Measurements from ENCODE around the gene DCST2.

The DCST2 gene

DNA sequence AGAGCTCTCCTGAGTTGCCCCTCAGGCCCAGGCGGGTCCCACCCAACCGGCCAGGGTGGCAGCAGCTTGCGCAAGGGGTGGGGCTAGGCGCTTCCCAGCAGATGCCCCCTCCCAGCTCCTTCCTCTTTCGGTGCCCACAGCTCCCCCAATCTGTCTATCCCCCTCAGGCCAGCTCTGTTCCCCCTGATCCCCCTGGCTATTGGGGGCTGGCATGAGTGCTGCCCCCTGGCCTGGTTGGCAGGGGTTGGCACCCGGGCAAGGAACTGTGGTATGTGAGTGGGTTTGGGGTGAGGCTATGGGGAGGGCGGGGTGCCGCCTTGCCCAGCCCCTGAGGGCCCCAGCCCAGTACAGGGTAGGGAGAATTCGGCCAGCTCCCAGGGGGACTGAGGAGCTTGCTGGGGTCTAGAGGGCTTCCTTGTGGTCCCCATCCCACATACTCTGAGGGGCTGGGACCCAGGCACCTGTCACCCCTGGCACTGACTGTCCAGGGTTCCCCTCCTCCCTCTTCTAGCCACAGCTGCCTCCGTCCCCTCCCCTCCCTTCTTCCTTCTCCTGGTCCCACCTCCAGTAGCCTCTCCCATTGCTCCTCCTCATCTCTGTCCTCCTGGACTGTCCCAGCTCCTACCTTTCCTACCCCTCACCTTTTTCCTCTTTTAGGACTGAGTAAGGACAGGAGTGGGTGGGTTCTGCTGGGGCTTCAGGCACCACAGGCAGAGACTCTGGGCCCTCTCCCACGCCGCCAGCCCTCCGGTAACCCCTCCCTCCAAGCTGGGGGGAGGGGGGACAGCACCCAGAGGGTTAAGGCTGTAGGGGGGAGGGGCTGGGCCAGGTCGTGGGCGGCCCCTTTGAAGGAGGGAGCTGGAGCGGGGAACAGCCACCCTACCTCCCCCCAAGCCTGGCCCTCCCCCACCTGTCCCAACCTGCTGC is 25.3 kb downstream of the DCST2 start:
- no peak for DNase-seq

- DNase-seq = no peak
Observed at GRCh38 chr1:155007251-155007828, 26.2 kb downstream of the DCST2 start.

DNA sequence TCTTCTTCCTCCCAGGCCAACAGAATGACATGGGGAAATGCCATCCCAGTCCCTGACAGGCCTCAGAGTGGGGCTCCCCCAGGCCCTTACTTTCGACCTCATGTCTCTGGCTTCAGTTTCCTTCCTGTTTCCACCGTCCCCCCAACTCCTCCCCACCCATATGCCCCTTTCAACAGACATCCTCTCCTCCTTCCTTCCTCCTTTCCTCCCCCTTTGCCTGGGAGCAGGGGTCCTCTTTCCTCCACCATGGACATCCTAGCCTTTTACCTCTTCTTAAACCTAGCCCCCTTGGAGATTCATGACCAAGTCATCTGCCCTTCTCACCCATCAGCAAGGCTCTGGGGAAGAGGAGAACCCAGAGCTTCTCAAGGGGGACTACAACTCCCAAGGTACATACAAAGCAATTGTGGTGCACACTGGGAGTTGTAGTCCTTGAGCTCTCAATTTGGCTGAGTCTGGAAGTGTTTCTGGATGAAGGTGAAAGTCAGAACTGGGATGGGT is 26.9 kb downstream of the DCST2 start:
- DNase-seq = no peak

- no peak for DNase-seq
Observed at GRCh38 chr1:155005076-155006011, 28.2 kb downstream of the DCST2 start.

DNA sequence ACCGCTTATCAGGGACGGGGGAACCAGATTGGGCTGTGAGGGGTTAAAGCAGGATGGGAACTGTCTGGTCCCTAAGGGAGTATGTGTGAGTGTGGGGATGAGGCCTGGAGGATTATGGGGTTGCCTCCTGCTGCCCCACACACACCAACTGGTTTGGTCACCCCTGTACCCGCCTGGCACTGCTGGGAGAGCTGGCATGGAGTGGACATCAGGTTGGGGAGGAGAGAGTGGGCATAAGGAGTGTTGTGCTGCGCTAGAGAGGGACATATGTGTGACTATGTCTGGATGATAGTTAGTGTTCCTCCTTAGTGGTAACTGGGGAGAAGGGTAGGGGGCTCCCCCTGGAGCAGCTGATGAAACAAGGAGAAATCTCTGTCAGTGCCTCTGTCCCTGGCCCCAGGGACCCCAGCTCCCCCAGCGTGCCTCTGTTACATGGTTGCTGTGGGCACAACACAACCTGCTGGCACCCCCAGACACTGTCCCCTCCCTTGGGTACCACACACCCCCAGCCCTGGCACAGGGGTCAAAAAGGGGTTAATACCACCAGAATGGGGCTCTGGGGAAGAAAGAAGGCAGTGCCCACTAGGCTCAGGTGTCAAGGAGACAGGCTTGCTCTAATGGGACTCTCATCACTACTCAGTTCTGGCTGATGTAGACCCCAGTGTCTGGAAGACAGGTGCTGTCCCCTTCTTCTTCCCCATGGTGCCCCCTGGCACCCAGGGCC is 29.1 kb downstream of the DCST2 start:
- no peak for DNase-seq

DNA sequence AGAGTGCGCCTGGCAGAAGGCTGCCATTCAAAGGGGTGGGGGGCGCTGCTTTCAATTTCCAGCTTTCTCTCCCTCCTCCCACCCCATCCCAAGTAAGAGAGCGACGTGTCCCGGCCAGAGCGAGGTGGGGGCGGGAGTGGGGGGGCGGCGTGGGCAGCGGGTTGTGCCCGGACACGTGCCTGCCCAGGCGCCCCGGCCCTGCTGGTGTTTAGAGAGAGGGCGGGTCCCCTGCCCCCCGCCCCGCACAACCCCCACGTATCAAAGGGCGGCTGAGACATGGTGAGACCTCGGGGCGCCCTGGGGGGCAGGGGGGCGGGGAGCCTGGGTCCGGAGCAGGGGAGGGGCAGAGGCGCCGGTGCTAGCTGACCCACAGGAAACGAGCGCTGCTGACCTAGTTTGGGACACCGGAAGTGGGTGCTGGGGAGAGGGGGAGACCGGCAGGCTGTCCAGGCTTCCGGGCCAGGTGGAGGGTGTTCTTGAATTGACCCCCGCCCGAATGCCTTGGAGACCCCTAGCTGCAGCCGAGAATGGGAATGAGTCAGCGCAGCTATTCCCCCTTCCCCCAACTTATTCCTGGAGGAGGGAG is 29.7 kb downstream of the DCST2 start:
- DNase-seq = no peak

- DNase-seq = no peak
Observed at GRCh38 chr1:155003227-155003765, 30.3 kb downstream of the DCST2 start.

DNA sequence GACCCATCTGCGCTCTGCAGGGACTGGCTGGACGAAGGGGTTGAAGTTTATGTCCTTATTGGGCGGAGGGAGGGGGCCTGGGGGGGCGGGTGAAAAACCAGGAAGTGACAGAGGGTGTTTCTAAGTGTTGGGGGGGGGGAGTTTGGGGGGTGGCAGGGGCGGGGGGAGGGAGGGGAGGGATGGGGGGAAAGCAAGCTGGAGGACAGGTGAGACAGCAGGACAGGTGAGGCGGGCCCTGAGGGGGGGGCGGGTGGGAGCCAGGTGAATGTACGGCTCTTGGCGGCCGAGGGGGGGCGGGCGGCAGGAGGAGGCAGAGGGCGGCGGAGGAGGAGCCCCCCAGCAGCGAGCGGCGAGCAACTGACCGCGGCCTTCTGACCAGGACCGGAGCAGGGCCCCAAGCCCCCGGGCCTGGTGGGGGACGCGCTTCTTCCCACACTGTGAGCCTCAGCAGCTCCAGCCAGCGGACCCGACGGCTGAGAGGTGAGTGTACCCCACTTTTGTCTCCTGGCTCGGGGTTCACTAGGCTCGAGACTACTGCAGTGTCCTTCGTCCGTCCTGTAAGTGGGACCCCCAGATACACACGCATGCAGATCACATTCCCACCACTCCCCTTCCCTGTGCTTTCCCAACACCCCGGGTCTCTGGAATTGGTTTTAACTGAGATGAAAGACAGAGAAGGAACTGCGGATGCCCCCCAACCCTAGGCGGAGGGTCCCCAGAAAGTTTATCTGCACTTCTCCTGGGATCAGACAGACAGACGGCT is 30.9 kb downstream of the DCST2 start, which contains the start of gene ZBTB7B:
Gene ZBTB7B, plus strand, starts transcription at position 339 of the 763 bp plus-strand sequence. CDS start 11,859 bp downstream, outside the sequence.
- DNase-seq = no peak

GRCh38 chr1:155001675-155002463 is 31.7 kb downstream of the DCST2 start:
- peak; percentile 91 for DNase-seq

- no peak for DNase-seq
Observed at GRCh38 chr1:155001425-155001674, 32.2 kb downstream of the DCST2 start.

DNA sequence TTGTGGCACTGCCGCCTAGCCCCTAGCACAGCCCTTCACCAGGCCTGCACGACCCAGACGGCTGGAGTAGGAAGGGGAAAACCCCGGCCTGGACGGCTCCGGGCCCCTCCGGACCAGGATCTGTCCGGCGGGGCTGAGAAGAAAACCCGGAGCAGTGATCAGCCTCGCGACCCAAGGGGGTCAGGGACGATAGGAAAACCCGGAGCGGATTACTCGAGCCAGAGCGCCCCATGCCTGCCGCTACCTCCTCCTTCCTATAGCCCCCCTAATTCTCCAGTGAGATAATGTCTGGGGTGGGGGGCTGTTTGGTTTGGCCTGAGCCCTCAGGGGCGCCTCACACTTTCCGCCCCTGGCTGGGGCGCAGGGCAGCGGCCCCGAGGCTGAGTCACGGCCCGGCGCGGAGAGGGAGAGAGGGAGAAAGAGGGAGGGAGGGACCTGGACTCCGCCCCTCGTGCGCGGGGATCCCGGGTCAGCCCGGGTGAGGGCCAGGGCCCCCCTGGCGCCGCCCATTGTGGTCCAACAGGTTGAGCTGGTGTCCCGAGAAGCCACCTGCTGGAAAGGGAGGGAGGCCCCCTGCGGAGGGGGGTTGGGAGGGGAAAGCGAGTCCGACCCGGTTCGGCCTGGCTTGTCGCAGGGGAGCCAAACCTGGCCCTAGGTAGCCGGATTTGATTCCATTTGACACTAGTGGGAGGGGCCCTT is 32.7 kb downstream of the DCST2 start:
- peak; percentile 85 for DNase-seq

- DNase-seq = no peak
Observed at GRCh38 chr1:155000411-155000725, 33.2 kb downstream of the DCST2 start.

- DNase-seq = no peak
Observed at GRCh38 chr1:154999571-155000410, 33.8 kb downstream of the DCST2 start.

DNA sequence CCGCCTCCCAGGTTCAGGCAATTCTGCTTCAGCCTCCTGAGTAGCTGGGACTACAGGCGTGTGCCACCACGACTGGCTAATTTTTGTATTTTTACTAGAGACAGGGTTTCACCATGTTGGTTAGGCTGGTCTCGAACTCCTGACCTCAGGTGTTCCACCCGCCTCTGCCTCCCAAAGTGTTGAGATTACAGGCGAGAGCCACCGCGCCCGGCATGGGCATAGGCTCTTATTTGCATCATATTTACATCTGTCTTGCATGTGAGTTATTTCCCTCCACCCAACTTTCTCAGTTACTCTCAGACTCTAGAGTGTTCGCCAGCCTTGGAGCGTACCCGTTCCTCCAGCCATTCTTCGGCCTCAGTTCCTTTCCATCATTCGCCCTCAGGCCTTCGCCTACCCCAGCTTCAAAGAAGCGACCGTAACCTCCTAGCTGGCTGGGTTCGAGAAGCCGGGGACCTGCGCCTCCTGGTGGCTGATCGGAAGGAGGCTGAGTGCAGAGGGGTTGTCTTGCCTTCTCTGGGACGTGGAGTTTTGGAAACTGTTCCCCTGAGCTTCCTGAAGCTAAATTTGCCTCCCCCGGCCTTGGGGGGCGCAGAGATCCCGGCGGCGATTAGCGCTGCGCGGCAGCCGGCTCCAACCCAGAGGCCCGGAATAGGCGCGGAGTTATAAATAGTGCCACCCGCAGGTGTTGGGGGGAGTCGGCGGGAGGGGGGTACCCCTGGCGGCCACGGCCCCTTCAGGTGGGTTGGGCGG is 34.6 kb downstream of the DCST2 start:
- peak; percentile 34 for DNase-seq

- DNase-seq = no peak
Observed at GRCh38 chr1:154998201-154998780, 35.3 kb downstream of the DCST2 start.

GRCh38 chr1:154996966-154997701 is 36.4 kb downstream of the DCST2 start:
- no peak for DNase-seq
